Ovary (tissue), 3 donors: ENCODE data around the gene KDM1A.

Experiments
- EP300 ChIP-seq: sonication (generic); formaldehyde crosslinking; IDR thresholded peaks from one replicate; pipeline ENCODE4 v1.6.1; 2017; ENCODE audit warnings: antibody characterized with exemption
- TF ChIP-seq, protein P1 (sequence below), 3 donors: fragments of 450-650 bp in 2 of 3; fragments of 200-600 bp in 1 of 3; IDR thresholded peaks; one replicate each; pipeline versions ENCODE4 v1.5.1 to v1.8.0; 2016 to 2022; ENCODE audit warnings: antibody characterized with exemption in 3 of 3, mild to moderate bottlenecking in 1 of 3
- donor health status: DM: no; HTN: no; CAD: no.

- TF ChIP-seq, protein P1, sequence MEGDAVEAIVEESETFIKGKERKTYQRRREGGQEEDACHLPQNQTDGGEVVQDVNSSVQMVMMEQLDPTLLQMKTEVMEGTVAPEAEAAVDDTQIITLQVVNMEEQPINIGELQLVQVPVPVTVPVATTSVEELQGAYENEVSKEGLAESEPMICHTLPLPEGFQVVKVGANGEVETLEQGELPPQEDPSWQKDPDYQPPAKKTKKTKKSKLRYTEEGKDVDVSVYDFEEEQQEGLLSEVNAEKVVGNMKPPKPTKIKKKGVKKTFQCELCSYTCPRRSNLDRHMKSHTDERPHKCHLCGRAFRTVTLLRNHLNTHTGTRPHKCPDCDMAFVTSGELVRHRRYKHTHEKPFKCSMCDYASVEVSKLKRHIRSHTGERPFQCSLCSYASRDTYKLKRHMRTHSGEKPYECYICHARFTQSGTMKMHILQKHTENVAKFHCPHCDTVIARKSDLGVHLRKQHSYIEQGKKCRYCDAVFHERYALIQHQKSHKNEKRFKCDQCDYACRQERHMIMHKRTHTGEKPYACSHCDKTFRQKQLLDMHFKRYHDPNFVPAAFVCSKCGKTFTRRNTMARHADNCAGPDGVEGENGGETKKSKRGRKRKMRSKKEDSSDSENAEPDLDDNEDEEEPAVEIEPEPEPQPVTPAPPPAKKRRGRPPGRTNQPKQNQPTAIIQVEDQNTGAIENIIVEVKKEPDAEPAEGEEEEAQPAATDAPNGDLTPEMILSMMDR (IDR thresholded peaks at IDR 0.05) = no peak
- no peak for TF ChIP-seq EP300
Measured at GRCh38 chr1:23084880-23085279, 65.6 kb downstream of the KDM1A start.
